Fibroblast of skin of right quadriceps (primary cell): ENCODE measurements around the gene FAXC.
"Not testable (repeated sequence)": the region's sequence is repeated elsewhere in the genome, so short reads cannot be mapped to it uniquely, and the experiment has no call there.

Source experiments
- DNase-seq: peaks from one replicate; pipeline ENCODE4 v3.0.0-alpha.2; 2013

FAXC gene

GRCh38 chr6:99276747-99277146 is 72.7 kb downstream of the FAXC start:
- DNase-seq = peak; percentile 26

DNA sequence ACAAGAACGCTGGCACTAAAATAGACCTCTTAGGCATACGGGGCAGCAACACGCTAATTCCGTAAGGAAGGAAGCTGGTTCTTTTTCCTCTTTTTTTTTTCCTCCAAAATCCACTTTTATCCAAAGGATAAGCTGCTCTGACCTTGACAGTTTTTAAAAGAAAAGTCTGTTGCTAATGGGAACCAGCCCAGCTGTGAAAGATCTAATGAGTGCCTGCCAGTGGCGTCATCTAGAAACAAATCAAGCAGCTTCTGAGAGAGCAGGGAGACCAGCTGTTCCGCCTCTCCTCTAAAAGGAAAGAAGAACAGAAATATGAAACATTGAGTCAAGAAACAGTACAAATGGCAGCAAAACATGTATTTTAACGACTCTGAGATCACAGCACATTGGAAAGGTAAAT is 78.6 kb downstream of the FAXC start:
- DNase-seq = no peak

DNA sequence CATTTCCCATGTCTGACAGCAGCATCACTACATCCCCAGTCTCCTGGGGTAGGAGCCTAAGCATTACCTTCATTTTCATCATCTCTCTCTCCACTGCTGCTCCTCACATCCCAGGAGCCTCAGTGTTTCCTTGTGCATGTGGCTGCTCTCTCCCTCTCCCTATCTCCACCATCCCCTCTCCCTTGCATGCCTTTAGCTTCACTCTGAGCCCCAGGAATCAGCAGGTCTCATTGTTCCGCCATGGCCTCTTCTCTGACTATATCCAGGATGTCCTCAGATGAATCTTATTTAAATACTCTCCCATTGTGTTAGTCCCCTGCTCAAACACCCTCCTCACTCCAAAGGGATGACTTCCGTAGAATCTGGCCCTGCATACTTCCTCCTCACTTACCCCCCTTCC is 79.4 kb downstream of the FAXC start:
- DNase-seq = no peak

- DNase-seq = no peak
These were observed 80.3 kb downstream of the FAXC start for GRCh38 chr6:99269207-99269606.

GRCh38 chr6:99266996-99267395 is 82.5 kb downstream of the FAXC start:
- DNase-seq = not testable (repeated sequence)

- not testable (repeated sequence) for DNase-seq
These were observed 84.0 kb downstream of the FAXC start for GRCh38 chr6:99265447-99265846.

- no peak for DNase-seq
These were observed 94.6 kb downstream of the FAXC start for GRCh38 chr6:99254616-99255550.

DNA sequence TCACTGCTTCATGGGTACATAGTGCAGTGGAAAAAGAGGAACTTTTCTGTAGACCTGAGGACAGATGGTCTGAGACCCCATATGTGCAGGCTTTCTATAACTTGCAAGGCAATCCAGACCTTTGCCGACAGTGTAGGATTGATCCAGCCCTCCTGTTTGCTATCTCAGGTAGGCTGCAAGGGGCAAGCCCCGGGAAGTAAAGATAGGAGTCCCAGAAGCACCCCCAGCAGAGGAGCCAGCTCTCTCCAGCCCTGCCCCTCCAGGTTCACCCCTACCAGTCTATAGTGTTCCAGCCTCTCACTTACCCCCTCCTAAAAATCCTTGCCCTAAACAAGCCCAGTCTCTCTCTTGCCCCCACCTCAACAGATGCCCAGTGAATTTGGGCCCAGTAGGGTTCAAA is 96.2 kb downstream of the FAXC start:
- no peak for DNase-seq

- no peak for DNase-seq
These were observed 97.1 kb downstream of the FAXC start for GRCh38 chr6:99252421-99252820.

DNA sequence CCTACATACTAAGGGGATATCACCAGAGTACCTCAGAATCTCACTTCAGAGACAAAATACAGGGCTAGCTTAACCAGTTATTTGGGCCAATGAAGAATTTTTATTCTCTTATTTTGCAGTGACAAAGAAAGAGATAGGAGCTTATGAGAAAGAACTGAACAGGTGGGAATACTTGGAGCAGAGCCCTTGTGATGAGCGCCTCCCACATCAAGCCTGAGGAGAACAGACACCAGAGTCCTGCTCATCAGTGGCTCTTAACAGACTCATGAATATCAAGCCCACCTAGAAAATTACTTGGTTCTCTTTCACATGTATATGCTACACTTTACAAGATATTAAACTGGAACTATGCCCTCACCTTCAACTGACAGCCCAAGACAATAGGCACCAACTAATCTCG is 99.0 kb downstream of the FAXC start:
- no peak for DNase-seq

DNA sequence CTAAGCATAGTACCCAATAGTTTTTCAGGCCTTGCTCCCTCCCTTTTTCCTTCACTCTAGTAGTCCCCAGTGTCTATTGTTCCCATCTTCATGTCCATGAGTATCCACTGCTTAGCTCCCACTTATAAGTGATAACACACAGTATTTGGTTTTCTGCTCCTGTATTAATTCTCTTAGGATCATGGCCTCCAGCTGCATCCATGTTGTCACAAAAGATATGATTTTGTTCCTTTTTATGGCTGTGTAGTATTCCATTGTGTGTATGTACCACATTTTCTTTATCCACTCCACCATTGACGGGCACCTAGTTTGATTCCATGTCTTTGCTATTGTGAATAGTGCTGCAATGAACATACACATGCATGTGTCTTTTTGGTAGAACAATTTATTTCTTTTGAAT is 102.9 kb downstream of the FAXC start:
- no peak for DNase-seq

DNA sequence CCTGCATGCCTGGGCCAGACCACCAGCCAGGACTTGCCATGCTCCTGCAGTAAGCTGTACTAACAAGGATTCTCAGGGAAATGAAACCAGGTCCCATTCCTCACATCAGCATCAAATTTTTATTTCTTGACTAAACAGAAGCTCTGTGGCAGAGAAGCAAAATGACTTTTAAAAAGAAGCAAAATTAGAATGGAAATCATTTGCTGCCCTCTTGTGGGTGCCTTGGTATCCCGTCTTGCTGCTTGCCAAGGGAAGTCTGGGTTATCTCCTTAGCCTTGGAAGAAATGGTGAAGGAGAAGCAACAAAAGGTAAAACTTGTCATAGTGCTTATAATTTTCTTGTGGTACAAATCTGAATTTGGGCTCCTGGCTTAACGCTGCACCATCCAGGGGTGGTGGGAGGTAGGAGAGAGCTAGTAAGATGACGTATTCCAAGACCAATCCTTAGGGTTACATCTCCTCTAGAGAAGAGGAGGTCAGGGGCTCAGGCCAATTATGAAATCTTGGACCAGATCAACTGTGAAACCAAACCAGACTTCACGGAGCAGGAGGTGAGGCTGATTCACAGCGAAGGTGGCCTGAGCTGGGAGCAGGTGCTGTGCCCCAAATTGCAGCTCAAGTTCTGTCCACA is 107.5 kb downstream of the FAXC start:
- DNase-seq = peak; percentile 5

GRCh38 chr6:99236010-99236409 is 113.5 kb downstream of the FAXC start:
- no peak for DNase-seq

GRCh38 chr6:99233219-99233618 is 116.3 kb downstream of the FAXC start:
- no peak for DNase-seq

DNA sequence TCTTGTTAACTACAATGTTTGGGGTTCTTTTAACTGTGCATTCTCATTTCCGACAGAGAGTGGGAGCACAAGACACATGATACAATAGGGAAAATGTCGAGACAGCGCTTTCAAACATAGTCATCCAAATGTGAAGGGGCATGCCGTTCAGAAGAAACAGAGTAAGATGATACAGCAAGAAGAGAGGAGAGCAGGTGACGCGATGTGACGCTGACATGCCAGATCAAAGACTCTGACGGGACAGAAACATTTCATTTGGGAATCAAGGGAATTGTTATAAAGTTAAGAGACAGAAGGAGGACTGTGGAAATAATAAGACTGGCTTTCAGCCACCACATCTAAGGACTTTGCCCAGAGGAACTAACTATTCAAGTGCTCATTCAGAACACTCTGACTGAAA is 117.4 kb downstream of the FAXC start:
- no peak for DNase-seq

- DNase-seq = no peak
These were observed 124.3 kb downstream of the FAXC start for GRCh38 chr6:99225172-99225571.
